MM.1S (cell line): ENCODE results near the gene ENOX1.

Experiments
- DNase-seq: peaks from one replicate; pipeline ENCODE4 v3.0.0-alpha.2; 2015
- H2AFZ ChIP-seq: fragments of 300-600 bp; sonication (generic); 2 replicates; pipeline ENCODE4 v1.6.0; 2016; ENCODE audit warnings: antibody characterized with exemption, low read length
- H3F3A ChIP-seq: fragments of 300-600 bp; sonication (generic); 2 replicates; pipeline ENCODE4 v1.6.1; 2016; ENCODE audit warnings: mild to moderate bottlenecking, antibody characterized with exemption, low read length, moderate library complexity, mixed read lengths; ENCODE audit not compliant: insufficient read depth
- H3K27ac ChIP-seq: fragments of 300-600 bp; sonication (generic); 2 replicates; pipeline ENCODE4 v1.5.1; 2016; ENCODE audit warnings: mild to moderate bottlenecking, low read length
- H3K27me3 ChIP-seq: fragments of 300-600 bp; sonication (generic); replicated peaks from 2 replicates; pipeline ENCODE4 v1.6.0; 2016; ENCODE audit warnings: low read length; ENCODE audit not compliant: insufficient read depth
- H3K36me3 ChIP-seq: fragments of 300-600 bp; sonication (generic); replicated peaks from 2 replicates; pipeline ENCODE4 v1.6.1; 2016; ENCODE audit warnings: mild to moderate bottlenecking, low read length, mixed read lengths; ENCODE audit not compliant: insufficient read depth
- H3K4me1 ChIP-seq: fragments of 300-600 bp; sonication (generic); 2 replicates; pipeline ENCODE4 v1.6.1; 2016; ENCODE audit warnings: low read length, mixed read lengths
- H3K4me2 ChIP-seq: fragments of 300-600 bp; sonication (generic); 2 replicates; pipeline ENCODE4 v1.6.0; 2016; ENCODE audit warnings: low read depth, low read length
- H3K4me3 ChIP-seq: fragments of 300-600 bp; sonication (generic); 2 replicates; pipeline ENCODE4 v1.5.1; 2016; ENCODE audit warnings: low read length, mixed read lengths
- H3K79me2 ChIP-seq: fragments of 300-600 bp; sonication (generic); 2 replicates; pipeline ENCODE4 v1.6.1; 2016; ENCODE audit warnings: mixed run types, low read length, mixed read lengths
- H3K9ac ChIP-seq: fragments of 300-600 bp; sonication (generic); 2 replicates; pipeline ENCODE4 v1.6.1; 2016; ENCODE audit warnings: low read length, mixed read lengths
- H3K9me2 ChIP-seq: fragments of 300-600 bp; sonication (generic); replicated peaks from 2 replicates; pipeline ENCODE4 v1.6.1; 2016; ENCODE audit warnings: mild to moderate bottlenecking, low read length, mixed read lengths; ENCODE audit not compliant: insufficient read depth
- H3K9me3 ChIP-seq: fragments of 300-600 bp; sonication (generic); replicated peaks from 2 replicates; pipeline ENCODE4 v1.6.1; 2016; ENCODE audit warnings: mild to moderate bottlenecking, low read length, mixed read lengths; ENCODE audit not compliant: insufficient read depth
- H4K20me1 ChIP-seq: fragments of 300-600 bp; sonication (generic); 2 replicates; pipeline ENCODE4 v1.6.1; 2016; ENCODE audit warnings: mild to moderate bottlenecking, low read length, moderate library complexity, mixed read lengths; ENCODE audit not compliant: insufficient read depth
- CTCF ChIP-seq: fragments of 300-600 bp; sonication (generic); IDR thresholded peaks from 2 replicates; pipeline ENCODE4 v1.5.1; 2016; ENCODE audit warnings: antibody characterized with exemption, low read length, mixed read lengths
- EZH2 ChIP-seq: fragments of 300-600 bp; sonication (generic); optimal IDR thresholded peaks from 2 replicates; pipeline ENCODE3; 2017; ENCODE audit warnings: low read depth, mild to moderate bottlenecking, antibody characterized with exemption, low read length, mixed read lengths
- EZH2phosphoT487 ChIP-seq: fragments of 300-600 bp; sonication (generic); IDR thresholded peaks from 2 replicates; pipeline ENCODE4 v1.6.1; 2018; ENCODE audit warnings: antibody characterized with exemption, low read length

The ENOX1 gene

GRCh38 chr13:43572656-43573360, 214.0 kb downstream of the ENOX1 start:
- Histone ChIP-seq H3K27ac (no peak overlapping the region), H3K9me2 (no peaks in the 10 kb centered on the region), H3K4me3 (no peak overlapping the region), H3K4me1 (no peaks in the 10 kb centered on the region), H3K9me3 (no peaks in the 10 kb centered on the region), H2AFZ (no peak overlapping the region), H4K20me1 (no peaks in the 10 kb centered on the region), H3K36me3 (no peaks in the 10 kb centered on the region), H3K4me2 (no peak overlapping the region), H3K79me2 (no peaks in the 10 kb centered on the region), H3F3A (no peaks in the 10 kb centered on the region), H3K9ac (no peak overlapping the region), H3K27me3 (no peaks in the 10 kb centered on the region)
- DNase-seq, result no peak
- TF ChIP-seq CTCF (no peak), EZH2phosphoT487 (no peak)

GRCh38 chr13:43569658-43570057, 217.1 kb downstream of the ENOX1 start:
- Histone ChIP-seq H3K4me2 (no peak overlapping the region), H3F3A (no peaks in the 10 kb centered on the region), H3K4me3 (no peak overlapping the region), H3K27me3 (no peaks in the 10 kb centered on the region), H3K9me3 (no peaks in the 10 kb centered on the region), H3K27ac (no peak overlapping the region), H2AFZ (no peak overlapping the region), H3K9me2 (no peaks in the 10 kb centered on the region), H3K4me1 (no peaks in the 10 kb centered on the region), H4K20me1 (no peaks in the 10 kb centered on the region), H3K36me3 (no peaks in the 10 kb centered on the region), H3K9ac (no peak overlapping the region), H3K79me2 (no peaks in the 10 kb centered on the region)
- no peak for TF ChIP-seq CTCF
- no peak for TF ChIP-seq EZH2
- no peak for TF ChIP-seq EZH2phosphoT487
- DNase-seq, result no peak

- Histone ChIP-seq H3K9ac (no peak overlapping the region), H3K9me2 (no peaks in the 10 kb centered on the region), H3K4me1 (no peaks in the 10 kb centered on the region), H3F3A (no peaks in the 10 kb centered on the region), H3K36me3 (no peaks in the 10 kb centered on the region), H3K9me3 (no peaks in the 10 kb centered on the region), H3K27ac (no peak overlapping the region), H3K79me2 (no peaks in the 10 kb centered on the region), H3K4me3 (no peak overlapping the region), H3K27me3 (no peaks in the 10 kb centered on the region), H2AFZ (no peak overlapping the region), H3K4me2 (no peak overlapping the region), H4K20me1 (no peaks in the 10 kb centered on the region)
- TF ChIP-seq CTCF, result no peak
- TF ChIP-seq EZH2, result no peak
- no peak for TF ChIP-seq EZH2phosphoT487
- no peak for DNase-seq
Observed at GRCh38 chr13:43567608-43568007, 219.2 kb downstream of the ENOX1 start.
